Body of pancreas (tissue), 4 donors: ENCODE results near the gene MT1E. TPM values are rescaled to one million over a fixed set of nuclear protein-coding genes. Genes with fewer than 3 reads are reported as not detected.

Source experiments
- ATAC-seq: fragments of 150-250 bp; one replicate; pipeline ENCODE4 v1.9.1; 2016
- DNase-seq, 4 donors: peaks; one replicate each; pipeline ENCODE4 v3.0.0-alpha.2; 2019
- H3K27ac ChIP-seq, 4 donors: fragments of 200-600 bp; sonication (generic); 1 replicate in 3 of 4; 2 replicates in 1 of 4; pipeline versions ENCODE4 v1.5.1 to v1.6.1; 2016 to 2019; ENCODE audit warnings: mild to moderate bottlenecking in 1 of 4, mixed read lengths in 1 of 4, moderate library complexity in 1 of 4
- H3K27me3 ChIP-seq, 2 donors: fragments of 200-600 bp; sonication (generic); one replicate each; pipeline ENCODE4 v1.6.0; 2016; ENCODE audit warnings: mild to moderate bottlenecking in 1 of 2
- H3K36me3 ChIP-seq, 2 donors: fragments of 200-600 bp; sonication (generic); replicated peaks in 1 of 2; 2 replicates each; pipeline ENCODE4 v1.5.1; 2016; ENCODE audit warnings: low read depth in 2 of 2; ENCODE audit not compliant: insufficient read depth in 1 of 2
- H3K4me1 ChIP-seq: fragments of 200-600 bp; sonication (generic); one replicate; pipeline ENCODE4 v1.6.0; 2016
- H3K4me3 ChIP-seq, 2 donors: fragments of 200-600 bp; sonication (generic); 1 replicate in 1 of 2; 2 replicates in 1 of 2; pipeline ENCODE4 v1.5.1; 2016 to 2019
- H3K9me3 ChIP-seq, 3 donors: fragments of 200-600 bp; sonication (generic); 1 replicate in 2 of 3; 2 replicates in 1 of 3; pipeline ENCODE4 v1.5.1; 2016
- CTCF ChIP-seq, 7 experiments: fragments of 450-650 bp in 4 of 7; fragments of 200-600 bp in 3 of 7; sonication (generic) in 3 of 7; IDR thresholded peaks; one replicate each; pipeline ENCODE4 v1.5.1; 2016 to 2019; ENCODE audit warnings: antibody characterized with exemption in 7 of 7
- POLR2A ChIP-seq, 3 donors: fragments of 450-650 bp; IDR thresholded peaks; one replicate each; pipeline ENCODE4 v1.6.1; 2016; ENCODE audit warnings: antibody characterized with exemption in 3 of 3, mild to moderate bottlenecking in 2 of 3
- WGBS, 2 donors: methylation state at CpG; one replicate each; pipeline ENCODE4 v1.1.5; 2017; 5-methylcytosine and 5-hydroxymethylcytosine counted together
- intact Hi-C: fragments of 100-400 bp; cut with DNase I; formaldehyde crosslinking; loops from one replicate; pipeline ENCODE4 v1.15.1; 2023
- total RNA-seq, 2 donors: library from RNA; depleted of rRNA; stranded (reverse); fragments of >200 nt; gene quantifications; one replicate each; pipeline ENCODE4 v1.1.0, GENCODE V29; 2016

Gene MT1E
- total RNA-seq, 2 donors from 2014 or later: 99.9 to 679 TPM

DNA sequence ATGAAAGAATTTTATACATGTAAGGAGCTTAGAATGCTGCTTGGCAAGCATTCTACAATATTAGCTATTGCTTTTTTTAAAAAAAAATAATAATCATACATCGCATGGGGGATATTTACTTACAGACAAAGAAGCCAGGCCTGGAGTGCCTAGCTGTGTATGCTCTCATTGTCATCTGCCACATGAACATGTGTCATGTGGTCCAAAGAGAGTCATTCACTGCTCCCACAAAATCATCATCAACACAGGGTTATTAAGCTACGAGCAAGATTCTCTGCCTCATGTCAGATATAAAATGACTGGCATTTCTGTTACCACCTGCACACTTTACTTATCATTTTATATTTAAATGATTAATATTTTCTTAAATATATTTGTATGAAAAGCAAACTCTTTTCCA lies 1.9 kb upstream of the MT1E start:
- Histone ChIP-seq H3K4me3 (no peak overlapping the region), H3K27ac (no peak overlapping the region), H3K36me3 (no peaks in the 10 kb centered on the region), H3K4me1 (peaks cover 40% of the 10 kb centered on the region), H3K27me3 (no peaks in the 10 kb centered on the region), H3K9me3 (no peaks in the 10 kb centered on the region)
- no peak for ATAC-seq
- WGBS, 2 donors: 89 to 95% methylated on average over 2 of the region's 2 CpGs
- intact Hi-C loops: no loop called here
- TF ChIP-seq POLR2A (IDR thresholded peaks at IDR 0.05): no peak
- no peak for DNase-seq

DNA sequence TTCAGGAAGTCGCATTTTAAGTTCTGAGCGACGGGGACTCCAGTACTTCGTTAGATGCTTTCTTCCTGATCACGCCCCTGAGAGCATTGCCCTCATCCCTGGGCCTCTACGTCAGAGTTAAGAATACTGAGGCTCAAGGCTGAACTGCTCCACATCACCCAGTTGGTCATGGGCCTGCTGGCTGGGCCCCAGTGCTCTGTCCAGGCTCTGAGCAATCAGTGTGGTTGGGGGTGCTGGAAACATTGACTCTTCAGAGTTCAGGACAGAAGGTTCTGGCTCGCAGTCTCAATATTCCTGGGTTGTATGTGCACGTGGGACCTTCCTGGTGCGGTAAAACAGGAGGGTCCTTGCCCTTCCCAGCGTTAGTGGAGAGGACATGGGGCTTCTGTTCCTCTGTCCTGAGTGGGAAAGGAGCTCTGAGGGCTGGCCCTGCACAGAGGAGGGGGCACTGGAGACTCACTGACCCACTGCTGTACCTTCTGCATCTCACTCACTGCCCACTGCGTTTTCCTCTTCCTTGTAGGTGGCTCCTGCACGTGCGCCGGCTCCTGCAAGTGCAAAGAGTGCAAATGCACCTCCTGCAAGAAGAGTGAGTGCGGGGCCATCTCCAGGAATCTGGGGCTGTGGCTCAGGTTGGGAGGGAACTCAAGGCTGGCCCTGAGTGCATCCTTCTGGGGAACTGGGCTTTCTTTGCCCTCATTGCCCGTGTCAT lies 518 bp downstream of the MT1E start:
- no peaks in the 10 kb centered on the region for H3K9me3 ChIP-seq
- H3K36me3 ChIP-seq: no peaks in the 10 kb centered on the region
- 4 to 6% methylated on average over 14 to 16 of the region's 16 CpGs for WGBS, 2 donors
- peak; percentile 69 for ATAC-seq
- H3K27me3 ChIP-seq: no peaks in the 10 kb centered on the region
- TF ChIP-seq POLR2A (IDR thresholded peaks at IDR 0.05) (no peak), CTCF (IDR thresholded peaks at IDR 0.05) (no peak)
- intact Hi-C loops: no loop called here
- peak overlapping the region; percentile 93 to 98 (median 98) for H3K27ac ChIP-seq
- peak; percentile 71 to 87 (median 80) for DNase-seq
- H3K4me3 ChIP-seq: peak overlapping the region; percentile 29 to 40
- peaks cover 30% of the 10 kb centered on the region for H3K4me1 ChIP-seq

DNA sequence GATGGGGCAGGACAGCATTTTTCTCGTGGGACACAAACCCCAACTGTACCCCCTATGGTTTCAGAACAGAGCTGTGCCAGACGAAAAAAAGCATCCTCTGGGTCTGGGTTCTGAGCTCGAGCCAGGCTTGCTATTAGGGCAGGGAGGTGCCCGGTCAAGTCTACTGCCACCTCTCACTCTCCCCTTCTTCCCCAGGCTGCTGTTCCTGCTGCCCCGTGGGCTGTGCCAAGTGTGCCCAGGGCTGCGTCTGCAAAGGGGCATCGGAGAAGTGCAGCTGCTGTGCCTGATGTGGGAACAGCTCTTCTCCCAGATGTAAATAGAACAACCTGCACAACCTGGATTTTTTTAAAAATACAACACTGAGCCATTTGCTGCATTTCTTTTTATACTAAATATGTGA lies 1.1 kb downstream of the MT1E start:
- H3K9me3 ChIP-seq: no peaks in the 10 kb centered on the region
- ATAC-seq: no peak
- peak overlapping the region; percentile 29 to 40 for H3K4me3 ChIP-seq
- intact Hi-C loops: no loop called here
- peaks cover 36% of the 10 kb centered on the region for H3K4me1 ChIP-seq
- WGBS, 2 donors: 13 to 19% methylated on average over 6 to 7 of the region's 7 CpGs
- DNase-seq: peak in 2 of 4 donors; percentile 29 to 54
- peak overlapping the region; percentile 93 to 98 (median 98) for H3K27ac ChIP-seq
- no peaks in the 10 kb centered on the region for H3K36me3 ChIP-seq
- no peak for TF ChIP-seq CTCF (IDR thresholded peaks at IDR 0.05)
- no peak for TF ChIP-seq POLR2A (IDR thresholded peaks at IDR 0.05)
- no peaks in the 10 kb centered on the region for H3K27me3 ChIP-seq

DNA sequence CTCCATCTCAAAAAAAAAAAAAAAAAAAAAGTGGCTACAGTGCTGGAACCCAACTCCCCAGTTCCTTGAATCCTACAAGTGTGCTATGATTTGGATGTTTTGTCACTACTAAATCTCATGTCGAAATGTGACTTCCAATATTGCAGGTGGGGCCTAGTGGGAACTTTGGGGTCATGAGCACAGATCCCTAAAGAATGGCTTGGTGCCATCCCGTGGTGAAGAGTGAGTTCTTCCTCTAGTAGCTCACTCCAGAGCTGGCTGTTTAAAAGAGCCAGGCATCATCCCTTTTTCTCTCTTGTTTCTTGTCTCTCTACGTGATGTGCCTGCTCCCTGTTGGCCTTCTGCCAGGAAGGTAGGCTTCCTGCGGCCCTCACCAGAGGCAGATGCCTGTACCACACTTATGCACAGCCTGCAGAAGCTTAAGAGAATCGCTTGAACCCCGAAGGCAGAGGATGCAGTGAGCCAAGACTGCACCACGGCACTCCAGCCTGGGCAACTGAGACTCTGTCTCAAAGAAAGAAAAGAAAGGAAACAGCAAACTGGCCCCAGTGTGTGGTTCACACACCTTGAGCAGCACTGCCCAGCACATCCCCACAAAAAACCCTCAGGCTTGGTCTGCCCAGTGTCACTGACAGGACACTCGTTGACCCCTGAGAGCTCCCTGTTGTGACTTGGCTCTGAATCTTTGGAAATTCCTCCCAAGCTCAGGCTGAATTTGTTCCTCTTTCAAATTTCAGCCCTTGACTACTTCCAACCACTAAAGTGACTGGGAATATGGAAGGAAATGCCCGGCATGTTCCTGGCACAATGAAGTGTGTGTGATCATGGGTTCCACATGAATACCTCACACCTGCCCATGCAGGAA lies 3.1 kb downstream of the MT1E start:
- Histone ChIP-seq H3K4me3 (no peak overlapping the region), H3K4me1 (peaks cover 49% of the 10 kb centered on the region), H3K9me3 (no peaks in the 10 kb centered on the region), H3K27me3 (no peaks in the 10 kb centered on the region), H3K36me3 (no peaks in the 10 kb centered on the region), H3K27ac (peak overlapping the region in 1 of 4 donors; percentile 98)
- no peak for TF ChIP-seq CTCF (IDR thresholded peaks at IDR 0.05)
- no peak for TF ChIP-seq POLR2A (IDR thresholded peaks at IDR 0.05)
- ATAC-seq (no peak), DNase-seq (peak in 2 of 4 donors; percentile 18 to 37)
- 52 to 56% methylated on average over 8 to 9 of the region's 9 CpGs for WGBS, 2 donors
- intact Hi-C loops: no loop called here

DNA sequence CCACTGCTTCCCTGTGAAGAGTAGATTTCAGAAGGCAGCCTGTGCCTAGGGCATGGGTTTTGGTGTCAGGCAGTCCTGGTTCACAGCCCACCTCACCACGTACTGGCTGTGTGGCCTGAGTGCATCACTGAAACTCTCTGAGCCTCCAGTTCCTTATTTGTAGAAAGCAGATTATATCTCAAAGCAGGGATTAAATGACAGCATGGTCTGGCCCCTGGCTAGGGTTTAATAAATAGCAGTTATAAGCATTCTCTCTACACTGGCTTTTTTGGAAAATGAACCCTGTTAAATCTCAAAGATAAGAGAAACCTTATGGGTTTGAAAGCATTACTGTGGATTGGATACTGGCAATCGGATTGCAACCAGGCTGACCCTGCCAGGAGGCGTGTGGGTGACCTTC lies 4.0 kb downstream of the MT1E start:
- ATAC-seq: no peak
- Histone ChIP-seq H3K27ac (peak overlapping the region in 1 of 4 donors; percentile 98), H3K27me3 (no peaks in the 10 kb centered on the region), H3K9me3 (no peaks in the 10 kb centered on the region), H3K36me3 (no peaks in the 10 kb centered on the region), H3K4me1 (peaks cover 48% of the 10 kb centered on the region), H3K4me3 (no peak overlapping the region)
- no peak for TF ChIP-seq CTCF (IDR thresholded peaks at IDR 0.05)
- 58 to 68% methylated on average over 3 of the region's 3 CpGs for WGBS, 2 donors
- intact Hi-C loops: no loop called here
- DNase-seq: no peak
